OCI-LY1 (cell line): ENCODE data around the gene AFMID.

Experiments used
- CTCF ChIP-seq: fragments of 200-600 bp; sonication (generic), shearing (Covaris generic); IDR thresholded peaks from 2 replicates; pipeline ENCODE4 v1.5.1; 2017; ENCODE audit warnings: mild to moderate bottlenecking, antibody characterized with exemption, low read length, moderate library complexity, mixed read lengths
- EZH2 ChIP-seq: fragments of 200-600 bp; sonication (generic), shearing (Covaris generic); IDR thresholded peaks from 2 replicates; pipeline ENCODE4 v1.8.0; 2017; ENCODE audit warnings: borderline replicate concordance, mixed run types, mild to moderate bottlenecking, antibody characterized with exemption, low read length, moderate library complexity, mixed read lengths

GRCh38 chr17:78141437-78142118, 45.6 kb upstream of the AFMID start:
- TF ChIP-seq CTCF (no peak), EZH2 (no peak)
